Body of pancreas (tissue), 4 donors: Measurements from ENCODE around the gene SERPINB6.

Source experiments
- POLR2A ChIP-seq, 3 donors: fragments of 450-650 bp; IDR thresholded peaks; one replicate each; pipeline ENCODE4 v1.6.1; 2016; ENCODE audit warnings: antibody characterized with exemption in 3 of 3, mild to moderate bottlenecking in 2 of 3
- TF ChIP-seq, protein P1 (sequence below), 7 experiments: fragments of 450-650 bp in 4 of 7; fragments of 200-600 bp in 3 of 7; sonication (generic) in 3 of 7; IDR thresholded peaks; one replicate each; pipeline ENCODE4 v1.5.1; 2016 to 2019; ENCODE audit warnings: antibody characterized with exemption in 7 of 7

- TF ChIP-seq, protein P1, sequence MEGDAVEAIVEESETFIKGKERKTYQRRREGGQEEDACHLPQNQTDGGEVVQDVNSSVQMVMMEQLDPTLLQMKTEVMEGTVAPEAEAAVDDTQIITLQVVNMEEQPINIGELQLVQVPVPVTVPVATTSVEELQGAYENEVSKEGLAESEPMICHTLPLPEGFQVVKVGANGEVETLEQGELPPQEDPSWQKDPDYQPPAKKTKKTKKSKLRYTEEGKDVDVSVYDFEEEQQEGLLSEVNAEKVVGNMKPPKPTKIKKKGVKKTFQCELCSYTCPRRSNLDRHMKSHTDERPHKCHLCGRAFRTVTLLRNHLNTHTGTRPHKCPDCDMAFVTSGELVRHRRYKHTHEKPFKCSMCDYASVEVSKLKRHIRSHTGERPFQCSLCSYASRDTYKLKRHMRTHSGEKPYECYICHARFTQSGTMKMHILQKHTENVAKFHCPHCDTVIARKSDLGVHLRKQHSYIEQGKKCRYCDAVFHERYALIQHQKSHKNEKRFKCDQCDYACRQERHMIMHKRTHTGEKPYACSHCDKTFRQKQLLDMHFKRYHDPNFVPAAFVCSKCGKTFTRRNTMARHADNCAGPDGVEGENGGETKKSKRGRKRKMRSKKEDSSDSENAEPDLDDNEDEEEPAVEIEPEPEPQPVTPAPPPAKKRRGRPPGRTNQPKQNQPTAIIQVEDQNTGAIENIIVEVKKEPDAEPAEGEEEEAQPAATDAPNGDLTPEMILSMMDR (IDR thresholded peaks at IDR 0.05), result no peak
- no peak for TF ChIP-seq POLR2A (IDR thresholded peaks at IDR 0.05)
Observed at GRCh38 chr6:2959909-2960719, 11.3 kb downstream of the SERPINB6 start.
